Karpas-422 (cell line): Measurements from ENCODE around the gene CDC26. TPM values are rescaled to one million over a fixed set of nuclear protein-coding genes. Genes with fewer than 3 reads are reported as not detected.

Experiments
- DNase-seq: peaks from one replicate; pipeline ENCODE4 v3.0.0-alpha.2; 2015
- H2AFZ ChIP-seq: fragments of 200-600 bp; sonication (generic); 2 replicates; pipeline ENCODE4 v1.6.1; 2014; ENCODE audit warnings: antibody characterized with exemption, low read length, mixed read lengths
- H3K27ac ChIP-seq: fragments of 200-600 bp; sonication (generic); 2 replicates; pipeline ENCODE4 v1.5.1; 2014; ENCODE audit warnings: mild to moderate bottlenecking, low read length, moderate library complexity
- H3K27me3 ChIP-seq: fragments of 200-600 bp; sonication (generic); 2 replicates; pipeline ENCODE4 v1.6.1; 2014; ENCODE audit warnings: low read length, mixed read lengths
- H3K36me3 ChIP-seq: fragments of 200-600 bp; sonication (generic); 2 replicates; pipeline ENCODE4 v1.6.1; 2014; ENCODE audit warnings: low read length, mixed read lengths; ENCODE audit not compliant: insufficient read depth
- H3K4me1 ChIP-seq: fragments of 200-600 bp; sonication (generic); 2 replicates; pipeline ENCODE4 v1.6.1; 2014; ENCODE audit warnings: mild to moderate bottlenecking, low read length, mixed read lengths
- H3K4me2 ChIP-seq: fragments of 200-600 bp; sonication (generic); 2 replicates; pipeline ENCODE4 v1.6.1; 2014; ENCODE audit warnings: low read length, low read depth, mild to moderate bottlenecking; ENCODE audit not compliant: poor library complexity, severe bottlenecking
- H3K4me3 ChIP-seq: fragments of 200-600 bp; sonication (generic); 2 replicates; pipeline ENCODE4 v1.5.1; 2014; ENCODE audit warnings: mild to moderate bottlenecking, antibody characterized with exemption, low read length, mixed read lengths
- H3K79me2 ChIP-seq: fragments of 200-600 bp; sonication (generic); 2 replicates; pipeline ENCODE4 v1.6.1; 2014; ENCODE audit warnings: mild to moderate bottlenecking, low read length, mixed read lengths
- H3K9ac ChIP-seq: fragments of 200-600 bp; sonication (generic); 2 replicates; pipeline ENCODE4 v1.6.0; 2014; ENCODE audit warnings: low read length
- H3K9me2 ChIP-seq: fragments of 200-600 bp; sonication (generic), shearing (Covaris generic); replicated peaks from 2 replicates; pipeline ENCODE4 v1.6.0; 2014; ENCODE audit warnings: mild to moderate bottlenecking, low read length, moderate library complexity; ENCODE audit not compliant: insufficient read depth
- H3K9me3 ChIP-seq: fragments of 300-700, 200-600 bp; sonication (generic); 2 replicates; pipeline ENCODE4 v1.6.1; 2014; ENCODE audit warnings: low read length, mixed read lengths
- H4K20me1 ChIP-seq: fragments of 200-600 bp; sonication (generic); 2 replicates; pipeline ENCODE4 v1.6.1; 2014; ENCODE audit warnings: mild to moderate bottlenecking, antibody characterized with exemption, low read length, low read depth; ENCODE audit not compliant: insufficient read depth
- total RNA-seq: library from RNA; depleted of rRNA; stranded (reverse); fragments of >200 nt; shearing (Covaris generic); gene quantifications from 2 replicates; pipeline ENCODE4 v1.2.3, GENCODE V29; 2014; ENCODE audit warnings: low replicate concordance

Gene CDC26
- total RNA-seq, 1 experiment from 2014 or later = 36.0 TPM

GRCh38 chr9:113311961-113312360, 36.6 kb upstream of the CDC26 start:
- no peaks in the 10 kb centered on the region for H3K36me3 ChIP-seq
- no peaks in the 10 kb centered on the region for H3K9me3 ChIP-seq
- no peak overlapping the region for H3K27ac ChIP-seq
- H4K20me1 ChIP-seq = no peaks in the 10 kb centered on the region
- no peak overlapping the region for H3K4me2 ChIP-seq
- H3K9me2 ChIP-seq = no peaks in the 10 kb centered on the region
- H3K4me3 ChIP-seq = no peak overlapping the region
- no peaks in the 10 kb centered on the region for H3K4me1 ChIP-seq
- H3K9ac ChIP-seq = no peak overlapping the region
- no peak for DNase-seq
- no peaks in the 10 kb centered on the region for H3K27me3 ChIP-seq
- no peaks in the 10 kb centered on the region for H3K79me2 ChIP-seq
- no peak overlapping the region for H2AFZ ChIP-seq

GRCh38 chr9:113310538-113310937, 35.2 kb upstream of the CDC26 start:
- Histone ChIP-seq H3K4me3 (no peak overlapping the region), H3K36me3 (no peaks in the 10 kb centered on the region), H3K9me2 (no peaks in the 10 kb centered on the region), H3K79me2 (no peaks in the 10 kb centered on the region), H3K9ac (no peak overlapping the region), H3K9me3 (no peaks in the 10 kb centered on the region), H2AFZ (no peak overlapping the region), H3K4me2 (no peak overlapping the region), H3K4me1 (no peaks in the 10 kb centered on the region), H3K27ac (no peak overlapping the region), H3K27me3 (no peaks in the 10 kb centered on the region), H4K20me1 (no peaks in the 10 kb centered on the region)
- DNase-seq = no peak

GRCh38 chr9:113309204-113309813, 33.9 kb upstream of the CDC26 start:
- peak; percentile 57 for DNase-seq
- no peaks in the 10 kb centered on the region for H3K27me3 ChIP-seq
- no peak overlapping the region for H3K4me2 ChIP-seq
- H4K20me1 ChIP-seq = no peaks in the 10 kb centered on the region
- H3K4me1 ChIP-seq = no peaks in the 10 kb centered on the region
- H3K27ac ChIP-seq = no peak overlapping the region
- H3K4me3 ChIP-seq = no peak overlapping the region
- H3K79me2 ChIP-seq = no peaks in the 10 kb centered on the region
- no peak overlapping the region for H2AFZ ChIP-seq
- H3K9ac ChIP-seq = no peak overlapping the region
- no peaks in the 10 kb centered on the region for H3K9me3 ChIP-seq
- H3K9me2 ChIP-seq = no peaks in the 10 kb centered on the region
- H3K36me3 ChIP-seq = no peaks in the 10 kb centered on the region

- no peaks in the 10 kb centered on the region for H4K20me1 ChIP-seq
- H3K4me2 ChIP-seq = no peak overlapping the region
- H3K4me3 ChIP-seq = no peak overlapping the region
- no peak overlapping the region for H3K9ac ChIP-seq
- H3K9me3 ChIP-seq = no peaks in the 10 kb centered on the region
- no peaks in the 10 kb centered on the region for H3K79me2 ChIP-seq
- no peak overlapping the region for H3K27ac ChIP-seq
- no peaks in the 10 kb centered on the region for H3K36me3 ChIP-seq
- no peaks in the 10 kb centered on the region for H3K27me3 ChIP-seq
- H2AFZ ChIP-seq = no peak overlapping the region
- H3K9me2 ChIP-seq = no peaks in the 10 kb centered on the region
- DNase-seq = no peak
- no peaks in the 10 kb centered on the region for H3K4me1 ChIP-seq
These were observed 32.1 kb upstream of the CDC26 start for GRCh38 chr9:113307396-113307975.

- Histone ChIP-seq H4K20me1 (no peaks in the 10 kb centered on the region), H3K9me3 (no peaks in the 10 kb centered on the region)
- no peak for DNase-seq
These were observed 31.2 kb upstream of the CDC26 start for GRCh38 chr9:113306566-113306965.

GRCh38 chr9:113302792-113303418, 27.5 kb upstream of the CDC26 start, which contains the start of gene RNF183:
TSS of gene RNF183 (minus strand) at chr9:113303376. CDS start at chr9:113298184, 5,192 bp downstream.
- H3K9me3 ChIP-seq = no peaks in the 10 kb centered on the region
- H3K9ac ChIP-seq = no peak within 1 kb of the TSS
- H2AFZ ChIP-seq = no peak within 1 kb of the TSS
- no peaks in the 10 kb centered on the region for H3K79me2 ChIP-seq
- H3K4me1 ChIP-seq = no peaks in the 10 kb centered on the region
- H3K4me2 ChIP-seq = no peak within 1 kb of the TSS
- no peaks in the 10 kb centered on the region for H4K20me1 ChIP-seq
- H3K27ac ChIP-seq = no peak within 1 kb of the TSS
- no peaks in the 10 kb centered on the region for H3K9me2 ChIP-seq
- DNase-seq = no peak
- no peak within 1 kb of the TSS for H3K4me3 ChIP-seq
- no peaks in the 10 kb centered on the region for H3K36me3 ChIP-seq
- no peaks in the 10 kb centered on the region for H3K27me3 ChIP-seq

More at GRCh38 chr9:113306566-113306965, 31.2 kb upstream of the CDC26 start:
- Histone ChIP-seq H3K79me2 (no peaks in the 10 kb centered on the region), H3K4me2 (no peak overlapping the region), H3K27me3 (no peaks in the 10 kb centered on the region), H2AFZ (no peak overlapping the region), H3K9me2 (no peaks in the 10 kb centered on the region), H3K36me3 (no peaks in the 10 kb centered on the region), H3K4me1 (no peaks in the 10 kb centered on the region), H3K9ac (no peak overlapping the region), H3K4me3 (no peak overlapping the region), H3K27ac (no peak overlapping the region)

GRCh38 chr9:113301548-113301947, 26.2 kb upstream of the CDC26 start:
- Histone ChIP-seq H3K4me2 (no peak overlapping the region), H3K36me3 (no peaks in the 10 kb centered on the region), H2AFZ (no peak overlapping the region), H3K9me3 (no peaks in the 10 kb centered on the region), H4K20me1 (no peaks in the 10 kb centered on the region), H3K79me2 (no peaks in the 10 kb centered on the region), H3K9ac (no peak overlapping the region), H3K4me1 (no peaks in the 10 kb centered on the region), H3K27ac (no peak overlapping the region), H3K4me3 (no peak overlapping the region), H3K9me2 (no peaks in the 10 kb centered on the region), H3K27me3 (no peaks in the 10 kb centered on the region)
- no peak for DNase-seq

GRCh38 chr9:113299800-113300292, 24.5 kb upstream of the CDC26 start:
- H2AFZ ChIP-seq = no peak overlapping the region
- H3K9ac ChIP-seq = no peak overlapping the region
- H3K79me2 ChIP-seq = no peaks in the 10 kb centered on the region
- no peak overlapping the region for H3K4me2 ChIP-seq
- no peaks in the 10 kb centered on the region for H4K20me1 ChIP-seq
- DNase-seq = no peak
- no peak overlapping the region for H3K4me3 ChIP-seq
- H3K36me3 ChIP-seq = no peaks in the 10 kb centered on the region
- H3K27ac ChIP-seq = no peak overlapping the region
- H3K27me3 ChIP-seq = no peaks in the 10 kb centered on the region
- no peaks in the 10 kb centered on the region for H3K9me2 ChIP-seq
- H3K9me3 ChIP-seq = no peaks in the 10 kb centered on the region
- H3K4me1 ChIP-seq = no peaks in the 10 kb centered on the region
